GM21381 (cell line): ENCODE measurements around the gene TOMM6.
A peak's percentile ranks its signal among the peaks of the same experiment; 100 is the strongest.

Experiments used
- ATAC-seq: cut with Tn5 transposase; IDR thresholded peaks from one replicate; pipeline ENCODE4 v1.9.1; 2021; ENCODE audit warnings: mild to moderate bottlenecking, moderate library complexity; ENCODE audit not compliant: unreplicated experiment

The TOMM6 gene

DNA sequence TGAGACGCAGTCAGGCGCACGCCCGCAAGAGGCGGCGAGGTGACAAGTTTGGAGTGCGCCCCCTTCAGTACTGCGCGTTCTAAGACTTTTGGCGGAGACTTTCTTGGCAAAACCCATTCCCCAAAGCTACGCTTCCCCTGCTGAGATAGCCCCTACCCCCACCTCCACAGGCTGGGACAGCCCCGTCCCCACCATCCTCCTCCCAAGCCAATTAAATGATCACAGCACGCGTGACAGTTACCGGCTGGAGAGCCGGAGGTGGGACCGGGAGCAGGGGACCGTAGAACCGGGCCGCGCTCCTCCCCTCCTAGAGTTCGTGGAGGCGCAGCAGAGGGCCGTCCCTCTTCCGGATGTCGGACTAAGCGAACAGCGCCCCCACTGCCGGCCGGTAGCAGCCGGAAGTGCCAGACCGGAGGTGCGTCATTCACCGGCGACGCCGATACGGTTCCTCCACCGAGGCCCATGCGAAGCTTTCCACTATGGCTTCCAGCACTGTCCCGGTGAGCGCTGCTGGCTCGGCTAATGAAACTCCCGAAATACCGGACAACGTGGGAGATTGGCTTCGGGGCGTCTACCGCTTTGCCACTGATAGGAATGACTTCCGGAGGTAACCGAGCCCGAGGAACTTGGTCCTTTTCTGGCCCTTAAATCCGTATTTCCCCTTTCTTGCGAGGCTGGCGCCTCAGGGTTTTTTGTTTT lies at the start of gene TOMM6:
TSS of gene TOMM6 (plus strand) at position 476 of the 699 bp plus-strand sequence. CDS start at position 480, 4 bp downstream.
- ATAC-seq: peak; percentile 83

DNA sequence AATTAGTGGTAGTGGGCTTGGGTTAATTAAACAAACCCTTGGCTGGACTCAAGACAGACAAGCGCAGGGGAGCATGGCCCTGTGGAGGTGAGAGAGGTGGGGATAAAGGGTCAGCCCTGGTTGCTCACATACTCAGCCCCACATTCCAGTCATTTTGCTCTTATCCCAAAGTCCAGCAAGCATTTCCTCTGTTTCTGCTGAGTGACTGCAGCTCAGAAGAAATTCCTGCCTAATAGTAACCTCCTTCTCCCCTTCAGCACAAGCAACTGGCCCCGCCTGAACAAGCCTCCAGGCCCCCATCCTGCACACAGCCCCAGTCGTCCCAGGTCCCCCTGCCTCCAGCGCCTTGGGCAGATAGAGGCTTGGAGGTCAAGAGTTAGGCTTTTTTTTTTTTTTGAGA lies 48.5 kb upstream of the TOMM6 start:
- ATAC-seq: no peak

DNA sequence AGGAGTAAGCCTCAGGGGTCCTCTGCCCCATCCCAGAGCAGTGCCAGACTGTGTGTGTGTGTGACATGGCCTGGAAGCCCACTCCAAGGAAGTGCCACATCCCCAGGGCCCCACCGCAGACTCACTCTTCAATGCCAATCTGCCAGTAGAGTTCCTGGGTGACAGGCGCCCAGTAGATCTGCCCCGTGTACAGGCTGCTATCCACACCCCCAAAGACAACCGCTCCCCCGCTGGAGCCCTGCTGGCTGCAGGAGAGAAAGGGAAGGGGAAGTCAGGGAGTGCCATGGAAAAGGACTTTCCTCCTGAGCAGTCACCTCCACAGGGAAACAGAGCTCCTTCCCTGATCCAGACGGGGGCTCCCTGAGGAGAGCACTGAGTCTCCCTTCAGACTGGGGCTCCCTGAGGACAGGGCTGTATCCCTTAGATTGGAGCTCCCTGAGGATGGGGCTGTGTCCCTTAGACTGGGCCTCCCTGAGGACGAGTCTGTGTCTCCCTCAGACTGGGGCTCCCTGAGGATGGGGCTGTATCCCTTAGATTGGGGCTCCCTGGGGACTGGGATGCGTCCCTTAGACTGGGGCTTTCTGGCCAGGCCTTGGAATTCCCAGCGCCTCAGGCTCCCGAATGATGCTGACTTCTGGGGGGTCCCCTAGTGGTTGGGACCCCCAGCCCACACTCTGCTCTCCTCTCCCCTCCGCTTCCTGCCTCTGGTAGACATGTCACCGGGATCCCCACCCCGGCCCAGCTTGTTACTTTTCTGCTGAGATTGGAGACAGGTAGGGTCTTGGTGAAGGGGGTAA lies 46.9 kb upstream of the TOMM6 start:
- ATAC-seq: no peak

DNA sequence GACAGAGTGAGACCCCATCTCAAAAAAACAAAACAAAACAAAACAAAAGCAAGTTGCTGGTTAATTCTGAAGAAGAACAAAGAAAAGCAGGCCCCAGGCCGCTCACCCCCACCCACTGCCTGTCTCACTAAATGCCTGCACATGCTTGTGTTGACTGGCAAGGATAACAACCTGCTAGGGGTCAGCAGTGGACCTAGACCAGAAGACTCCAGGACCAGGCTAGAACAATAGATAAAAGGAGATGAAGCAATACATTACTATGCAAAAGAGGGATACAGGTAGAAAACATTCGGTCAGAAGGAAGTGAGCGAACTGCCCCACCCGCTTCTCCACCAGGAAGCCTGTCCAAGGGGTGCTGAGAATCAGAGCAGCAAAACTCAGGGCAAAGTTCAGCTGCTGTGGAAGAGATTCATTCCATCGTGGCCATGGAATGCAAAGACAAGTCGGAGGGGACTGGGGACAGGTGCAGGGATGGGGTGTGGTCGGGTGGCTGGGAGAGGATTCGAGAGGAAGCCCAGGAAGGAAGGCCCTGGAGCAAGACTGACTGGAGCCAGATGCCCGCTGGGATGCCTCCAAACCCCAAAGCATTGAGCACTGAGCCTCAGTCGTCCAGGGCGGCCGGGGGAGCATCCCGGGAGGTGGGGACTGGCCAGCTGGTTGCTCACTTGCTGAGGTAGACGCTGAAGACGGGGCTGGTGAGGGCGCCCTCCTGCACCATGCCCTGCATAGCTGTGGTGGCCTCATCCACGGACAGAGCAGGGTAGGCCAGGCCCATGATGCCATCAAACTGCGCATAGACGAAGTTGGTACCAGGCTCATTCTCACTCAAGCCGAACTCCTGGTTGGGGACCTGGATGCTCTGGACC lies 45.6 kb upstream of the TOMM6 start:
- ATAC-seq: no peak

DNA sequence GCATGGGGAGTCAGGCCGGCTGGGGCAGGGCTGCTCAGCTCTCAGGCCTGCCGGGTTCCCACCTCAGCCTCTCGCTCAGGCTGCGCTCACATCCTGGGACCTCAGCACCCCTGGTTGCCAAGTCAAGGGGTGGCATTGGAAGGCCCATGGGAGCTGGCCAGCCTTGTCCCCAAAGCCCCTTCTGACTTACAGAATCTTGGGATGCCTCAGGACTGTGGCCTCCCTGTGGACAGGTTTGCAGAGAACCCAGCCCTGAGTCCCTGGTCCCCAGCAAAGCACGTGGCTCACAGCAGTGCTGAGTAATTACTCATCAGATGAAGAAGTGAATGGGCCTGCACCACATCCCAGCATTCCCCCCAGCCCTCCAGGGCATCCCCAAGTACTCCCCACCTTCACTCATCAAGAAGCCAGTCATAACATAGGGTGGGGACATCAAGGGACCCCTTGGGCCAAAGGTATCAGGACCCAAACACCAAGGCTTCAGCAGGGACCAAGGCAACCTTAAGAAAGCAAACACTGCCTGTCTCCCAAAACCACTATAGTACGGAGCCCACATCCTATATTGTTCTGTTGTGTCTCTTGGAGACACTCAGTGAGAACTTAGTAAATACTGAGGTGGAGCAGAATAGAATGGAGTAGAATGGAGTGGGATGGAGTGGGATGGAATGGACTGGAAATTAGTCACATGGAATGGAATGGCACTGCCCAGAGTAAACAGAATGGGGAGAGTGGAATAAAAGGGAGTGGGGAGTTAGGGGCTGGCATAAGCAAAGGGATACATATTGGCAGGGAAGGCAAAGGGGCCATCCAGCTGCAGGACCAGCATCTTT lies 43.9 kb upstream of the TOMM6 start:
- no peak for ATAC-seq

DNA sequence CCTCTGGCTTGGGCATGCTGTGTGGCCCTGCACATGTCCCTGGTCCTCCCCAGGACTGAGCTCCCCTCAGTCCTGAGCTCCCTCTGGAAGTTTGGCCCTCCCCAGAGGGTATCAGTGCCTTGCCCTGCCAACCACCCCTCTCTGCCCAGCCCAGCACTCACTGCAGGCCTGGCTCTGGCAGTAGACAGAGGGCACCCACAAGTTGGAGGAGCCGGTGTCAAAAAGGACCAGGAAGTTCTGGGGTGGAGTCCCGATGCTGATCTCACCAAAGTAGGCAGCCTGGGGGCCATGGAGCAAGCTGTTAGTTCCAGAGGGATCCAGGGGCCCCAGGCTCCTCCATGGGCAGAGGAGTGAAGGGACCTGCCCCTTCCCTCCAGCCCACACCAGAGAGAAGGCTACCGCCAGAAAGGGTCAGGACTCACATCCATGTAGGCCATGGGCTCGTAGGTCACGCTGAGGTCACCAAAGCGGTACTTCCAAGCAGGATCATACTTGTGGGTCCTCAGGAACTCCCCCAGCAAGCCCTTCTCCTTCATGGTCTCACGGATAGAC lies 43.2 kb upstream of the TOMM6 start:
- ATAC-seq: no peak

DNA sequence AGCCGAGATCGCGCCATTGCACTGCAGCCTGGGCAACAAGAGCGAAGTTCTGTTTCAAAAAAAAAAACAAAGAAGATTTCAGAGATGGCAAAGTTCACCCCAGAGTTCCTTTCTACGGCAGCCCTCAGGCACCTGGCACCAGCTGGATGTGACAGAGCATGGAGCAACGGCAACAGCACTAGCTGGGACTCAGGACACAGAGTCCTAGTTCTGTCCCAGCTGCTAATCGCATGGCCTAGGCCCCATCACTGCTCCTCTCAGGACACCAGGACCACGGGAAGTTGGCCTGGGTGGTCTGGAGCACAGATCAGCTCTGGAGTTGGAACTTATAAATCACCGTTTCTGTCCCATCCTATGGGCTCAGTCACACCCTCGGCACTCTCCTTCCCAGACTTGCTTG lies 41.4 kb upstream of the TOMM6 start:
- no peak for ATAC-seq

DNA sequence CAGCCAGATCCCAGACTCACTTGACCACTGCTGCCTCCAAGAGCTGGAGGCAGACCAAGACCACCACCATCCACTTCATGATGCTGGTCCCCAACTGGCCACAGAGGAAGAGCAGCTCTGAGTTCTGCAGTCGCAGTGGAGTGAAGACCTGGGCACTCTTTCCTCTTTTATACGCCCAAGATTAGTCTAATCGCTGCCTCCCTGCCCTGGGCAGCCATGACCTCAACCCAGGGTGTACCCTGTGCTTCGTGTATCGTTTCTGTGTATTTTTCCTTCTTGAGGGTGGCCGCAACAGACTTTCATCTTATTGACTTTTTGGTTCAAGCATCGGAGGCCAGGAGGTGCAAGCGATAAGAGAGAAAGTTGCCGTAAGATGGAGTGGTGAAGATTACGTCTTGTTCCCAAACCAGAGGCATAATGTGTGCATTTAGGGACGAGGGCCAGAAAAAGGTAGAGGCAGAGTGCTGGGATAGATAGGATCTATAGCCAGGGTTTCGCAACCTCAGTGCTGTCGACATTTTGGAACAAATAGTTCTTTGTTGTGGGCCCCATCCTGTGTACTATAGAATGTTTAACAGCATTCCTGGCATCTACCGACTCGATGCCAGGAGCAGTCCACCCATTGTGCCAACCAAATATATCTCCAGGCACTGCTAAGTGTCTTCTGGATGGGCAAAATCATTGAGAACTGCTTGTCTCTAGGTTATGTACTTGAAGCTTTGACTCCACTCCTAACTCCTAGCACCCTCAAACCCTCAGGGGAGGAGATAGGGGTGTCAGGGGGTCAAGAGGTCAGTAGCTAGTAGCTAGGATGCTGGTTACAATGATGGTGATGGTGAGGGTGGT lies 40.0 kb upstream of the TOMM6 start, which contains the start of gene PGC:
TSS of gene PGC (minus strand) at position 142 of the 846 bp plus-strand sequence. CDS start at position 79, 63 bp downstream.
- no peak for ATAC-seq

DNA sequence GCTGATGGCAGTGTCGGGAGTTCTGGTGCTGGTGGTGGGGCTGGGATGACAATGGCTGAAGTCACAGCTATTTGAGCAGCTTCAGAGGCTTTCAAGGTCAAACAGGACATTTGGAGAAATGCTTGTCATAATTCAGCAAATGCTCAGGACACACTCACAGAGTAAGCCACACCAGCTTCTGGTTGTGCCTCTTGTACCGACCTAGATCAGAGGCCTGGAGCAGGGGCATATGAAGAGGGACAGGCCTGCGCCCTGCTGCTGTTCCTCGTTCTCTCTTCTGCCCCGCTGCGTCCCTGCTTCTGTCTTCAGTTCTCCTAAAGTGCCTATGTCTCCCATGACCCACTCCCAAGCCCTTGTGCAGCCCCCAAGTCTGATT lies 39.4 kb upstream of the TOMM6 start:
- ATAC-seq: no peak

DNA sequence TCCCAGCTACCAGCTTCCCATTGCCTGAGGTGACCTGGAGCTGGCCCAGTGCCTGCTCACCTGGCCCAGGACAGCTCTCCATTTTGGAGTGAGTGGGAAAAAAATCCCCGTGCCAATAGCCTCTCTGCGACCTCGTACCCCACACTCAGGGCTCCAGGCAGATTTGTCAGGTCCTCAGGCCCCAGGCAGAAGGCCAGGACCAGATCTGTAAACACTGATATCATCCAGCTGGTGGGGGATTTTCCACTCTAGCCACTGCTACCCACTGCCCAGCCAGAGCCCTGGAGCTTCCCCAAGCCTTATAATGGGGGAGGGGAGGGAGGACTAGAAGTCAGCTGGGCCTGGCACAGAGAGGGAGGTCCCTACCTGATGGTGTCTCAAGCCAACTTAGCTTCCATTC lies 39.0 kb upstream of the TOMM6 start:
- ATAC-seq: no peak

DNA sequence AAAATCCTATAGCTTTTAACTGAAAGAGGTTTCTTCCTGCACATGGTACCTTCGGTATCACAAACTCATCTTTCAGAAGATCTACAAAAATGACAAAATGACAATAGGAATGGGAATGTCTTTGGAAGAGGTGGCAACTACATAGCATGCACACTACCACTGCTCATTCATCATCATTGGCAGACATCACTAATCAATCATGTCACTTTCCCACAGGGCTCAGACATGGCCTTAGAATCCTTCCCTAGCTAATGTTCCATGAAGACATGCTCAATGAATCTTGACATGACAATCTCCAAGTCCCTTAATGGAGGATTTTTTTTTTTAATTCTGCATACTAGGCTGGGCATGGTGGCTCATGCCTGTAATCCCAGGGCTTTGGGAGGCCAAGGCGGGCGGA lies 37.1 kb upstream of the TOMM6 start:
- ATAC-seq: no peak

DNA sequence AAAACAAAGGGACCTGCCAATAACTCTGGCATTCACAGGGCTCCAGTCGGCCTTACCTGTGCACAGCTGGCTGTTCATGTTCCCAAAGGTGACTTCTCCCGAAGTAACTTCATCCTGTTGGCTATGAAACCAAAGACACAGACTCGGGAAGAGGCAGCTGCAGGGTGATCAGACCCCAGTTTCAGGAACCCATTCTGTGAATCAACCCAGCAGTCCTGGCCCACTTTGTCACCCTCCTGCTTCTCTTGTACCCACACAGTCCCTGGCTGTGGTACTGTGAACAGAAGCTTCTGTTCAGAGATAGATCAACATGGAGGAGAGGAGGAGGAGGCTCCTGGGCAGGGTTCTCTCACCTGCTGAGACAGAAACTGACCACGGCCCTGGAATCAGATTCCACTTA lies 31.6 kb upstream of the TOMM6 start:
- no peak for ATAC-seq

DNA sequence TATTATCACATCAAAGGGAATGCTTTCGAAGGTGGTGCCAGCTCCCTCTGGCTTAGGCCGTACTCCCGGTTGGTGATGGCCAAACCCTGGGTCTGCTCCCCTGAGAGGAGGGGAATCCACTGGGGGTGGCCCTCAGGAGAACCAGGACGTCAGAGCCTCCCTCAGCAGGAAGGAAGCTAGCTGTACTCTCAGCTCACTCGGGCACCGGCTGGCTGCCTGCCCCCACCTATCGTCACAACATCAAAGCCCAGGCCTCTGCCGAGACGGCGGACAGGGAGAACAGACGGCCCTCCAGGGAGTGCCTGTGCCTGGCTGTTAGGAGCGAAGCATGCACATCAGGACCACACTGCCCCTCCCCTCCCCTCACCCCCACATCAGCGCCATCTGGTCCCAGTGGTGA lies 31.1 kb upstream of the TOMM6 start:
- ATAC-seq: no peak

DNA sequence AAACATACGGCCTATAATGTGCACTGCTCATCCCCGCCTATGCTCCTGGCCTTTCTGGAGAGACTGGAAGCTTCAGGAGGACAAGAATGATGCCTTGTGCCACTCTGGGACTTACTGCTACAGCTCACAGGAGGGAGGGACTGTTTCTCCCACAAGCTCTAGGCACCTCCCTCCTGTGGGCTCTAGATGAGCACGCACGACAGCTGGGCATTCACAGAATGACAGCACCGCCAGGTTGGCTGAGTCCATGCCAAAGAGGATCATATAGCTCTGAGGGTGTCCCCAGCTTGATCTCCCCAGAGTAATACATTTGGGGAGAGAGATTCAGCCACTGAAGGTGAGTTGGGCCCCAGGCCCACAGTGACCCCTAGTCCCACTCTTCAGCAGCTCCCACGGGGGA lies 30.2 kb upstream of the TOMM6 start:
- no peak for ATAC-seq

DNA sequence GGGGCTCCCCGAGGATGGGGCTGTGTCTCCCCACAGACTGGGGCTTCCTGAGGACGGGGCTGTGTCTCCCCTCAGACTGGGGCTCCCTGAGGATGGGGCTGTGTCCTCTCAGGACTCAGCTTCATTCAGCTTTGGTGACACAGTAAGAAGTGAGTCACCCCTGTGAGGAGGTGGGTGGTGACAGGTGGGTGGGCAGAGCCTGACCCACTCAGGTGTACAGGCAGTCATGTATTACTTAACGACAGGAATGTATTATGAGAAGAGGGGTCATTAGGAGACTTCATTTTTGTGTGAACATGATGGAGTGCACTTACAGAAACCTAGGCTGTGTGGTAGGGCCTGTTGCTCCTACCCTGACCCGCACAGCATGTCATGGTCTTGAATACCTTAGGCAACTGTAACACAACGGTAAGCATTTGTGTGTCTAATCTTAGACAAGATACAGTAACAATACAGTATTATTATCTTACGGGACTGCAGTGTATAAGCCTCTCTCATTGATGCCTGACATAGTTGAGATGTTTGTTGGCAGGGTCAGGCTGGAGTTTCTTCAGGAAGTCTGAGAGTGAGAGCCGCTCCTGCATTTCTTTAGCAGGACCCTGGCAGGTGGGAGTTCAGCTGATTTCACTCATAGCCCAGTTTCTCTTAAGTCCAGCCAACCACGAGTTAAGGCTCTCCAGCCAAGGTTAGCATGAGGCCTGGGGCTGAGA lies 29.4 kb upstream of the TOMM6 start:
- no peak for ATAC-seq

DNA sequence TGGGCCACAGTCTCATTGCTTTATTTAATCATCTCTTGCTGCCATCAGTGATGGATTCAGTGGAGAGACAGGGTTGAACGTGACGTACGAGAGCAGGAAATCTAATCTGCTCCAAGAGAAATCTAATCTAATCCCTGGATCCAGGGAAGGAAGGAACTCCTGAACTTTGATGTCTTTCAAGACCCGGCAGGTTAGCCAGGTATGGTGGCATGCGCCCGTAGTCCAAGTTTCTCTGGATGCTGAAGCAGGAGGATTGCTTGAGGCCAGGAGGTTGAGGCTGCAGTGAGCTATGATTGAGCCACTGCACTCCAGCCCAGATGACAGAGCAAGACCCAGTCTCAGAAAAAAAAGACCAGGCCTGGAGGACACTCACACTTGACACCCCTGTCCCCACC lies 28.9 kb upstream of the TOMM6 start:
- no peak for ATAC-seq

DNA sequence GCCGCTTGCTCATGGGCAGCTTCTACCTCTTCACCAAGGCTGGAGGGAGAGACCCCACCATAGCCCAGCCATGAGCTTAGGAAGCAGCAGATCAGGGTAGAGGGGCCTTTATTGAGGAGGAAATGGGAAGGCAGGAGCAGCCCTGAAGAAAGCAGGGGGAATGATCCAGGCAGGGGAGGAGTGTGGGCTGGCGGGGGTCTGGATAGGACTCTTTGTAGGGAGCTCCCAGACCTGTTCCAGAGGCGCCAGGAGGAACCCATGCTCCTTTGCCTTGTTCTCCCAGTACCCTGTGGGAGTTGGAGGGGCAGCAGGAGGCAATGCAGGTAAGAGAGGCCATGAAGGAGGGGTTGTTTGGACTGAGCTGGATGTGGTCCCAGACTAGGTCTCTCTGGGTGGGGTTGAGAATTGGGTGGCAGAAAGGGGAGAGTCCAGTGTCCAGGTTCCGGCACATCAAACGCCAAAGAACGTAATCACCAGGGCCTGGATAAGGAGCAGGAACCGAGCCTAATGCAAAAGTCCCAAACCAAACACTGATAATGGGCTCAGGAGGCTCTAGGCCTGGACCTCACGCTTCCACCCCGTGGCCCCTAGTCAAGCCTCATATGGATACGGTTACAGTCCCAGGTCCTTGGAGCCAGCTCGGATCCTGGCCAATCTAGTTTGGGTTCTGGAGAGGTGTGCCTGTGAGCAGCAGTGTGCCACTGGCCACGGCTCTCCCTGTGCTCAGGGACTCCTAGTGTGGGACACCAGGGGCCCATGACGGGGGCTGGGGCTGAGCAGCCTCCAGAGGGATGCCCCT lies 28.2 kb upstream of the TOMM6 start:
- no peak for ATAC-seq
